ENCODE measurements around the gene GPM6B.

The GPM6B gene

GRCh38 chrX:13816643-13817627 is at the start of gene GPM6B:
TSS of gene GPM6B (minus strand) at chrX:13817093. CDS start at chrX:13816904, 189 bp downstream.
- no peak for DNase-seq

- DNase-seq = no peak
These were observed 47.4 kb upstream of the GPM6B start for GRCh38 chrX:13864264-13864663.

GRCh38 chrX:13863324-13863723 is 46.4 kb upstream of the GPM6B start:
- no peak for DNase-seq

DNA sequence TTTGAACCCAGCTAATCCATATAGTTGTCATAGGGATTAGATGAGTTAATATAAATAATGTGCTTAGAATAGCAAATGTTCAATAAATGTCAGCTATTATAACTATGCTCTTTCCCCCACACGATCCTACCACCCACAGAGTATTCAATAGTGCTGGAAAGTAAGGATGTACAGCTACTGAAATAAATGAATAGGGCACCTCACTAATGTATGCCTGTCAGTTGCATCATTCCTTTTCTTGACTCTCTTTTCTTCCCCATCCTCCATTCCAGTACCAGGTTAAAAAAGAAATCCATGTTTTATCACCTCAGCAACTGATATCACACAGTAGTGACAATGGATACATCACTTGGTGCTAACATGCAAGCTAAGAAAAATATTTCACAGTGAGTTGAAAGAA is 42.8 kb upstream of the GPM6B start:
- no peak for DNase-seq

GRCh38 chrX:13857804-13858203 is 40.9 kb upstream of the GPM6B start:
- no peak for DNase-seq

GRCh38 chrX:13855689-13856450 is 39.0 kb upstream of the GPM6B start:
- DNase-seq = no peak

GRCh38 chrX:13854003-13854402 is 37.1 kb upstream of the GPM6B start:
- no peak for DNase-seq

GRCh38 chrX:13852001-13852695 is 35.3 kb upstream of the GPM6B start:
- DNase-seq = no peak

DNA sequence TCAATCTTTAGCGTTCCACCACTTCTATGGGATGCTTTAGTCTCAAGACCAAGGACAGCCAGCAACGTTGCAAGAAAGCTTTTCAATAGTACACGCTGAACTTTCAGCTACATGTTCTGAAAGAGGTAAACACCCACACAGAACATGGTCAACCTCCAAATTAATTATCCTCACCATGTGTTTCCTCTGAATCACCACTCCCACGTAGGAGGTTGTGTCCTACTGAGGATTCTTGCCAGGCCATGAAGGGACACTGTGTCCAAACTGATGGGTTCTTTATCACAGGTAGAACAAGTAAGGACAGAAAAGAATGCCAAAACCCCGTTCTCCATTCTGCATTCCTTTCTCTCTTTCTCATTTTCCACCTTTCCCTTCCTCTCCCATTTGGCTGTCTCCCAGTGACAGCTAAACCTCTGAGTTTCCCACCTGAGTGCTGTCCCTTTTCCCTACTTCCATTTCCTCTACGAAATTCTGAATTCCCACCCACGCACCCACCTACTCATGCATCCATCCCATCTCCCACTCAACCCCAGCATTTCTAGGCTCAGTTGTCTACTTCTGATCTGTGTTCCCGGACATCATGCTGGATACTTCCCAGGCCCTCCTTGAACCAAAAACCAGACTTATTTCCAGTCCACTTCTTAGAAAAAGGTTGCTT is 29.0 kb upstream of the GPM6B start:
- DNase-seq = no peak

- no peak for DNase-seq
These were observed 26.3 kb upstream of the GPM6B start for GRCh38 chrX:13843150-13843721.

DNA sequence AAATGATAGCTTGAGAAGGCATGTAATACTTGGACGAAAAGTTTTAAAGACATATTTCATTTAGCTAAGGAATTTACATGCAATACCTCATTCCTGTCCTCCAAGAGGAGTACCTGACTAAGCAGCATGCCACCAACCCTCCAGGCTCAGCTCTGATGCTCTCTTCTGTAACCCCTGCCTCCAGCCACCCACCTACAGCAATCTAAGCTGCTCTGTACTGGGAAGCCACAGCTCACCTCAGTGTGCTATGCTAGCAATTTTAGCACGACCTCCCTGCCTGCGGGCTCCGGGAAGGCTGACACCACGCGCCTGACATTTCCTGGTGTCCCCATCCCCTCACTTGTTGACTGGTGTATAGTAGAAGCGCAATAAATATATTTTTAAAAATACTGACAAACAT is 23.2 kb upstream of the GPM6B start:
- no peak for DNase-seq

DNA sequence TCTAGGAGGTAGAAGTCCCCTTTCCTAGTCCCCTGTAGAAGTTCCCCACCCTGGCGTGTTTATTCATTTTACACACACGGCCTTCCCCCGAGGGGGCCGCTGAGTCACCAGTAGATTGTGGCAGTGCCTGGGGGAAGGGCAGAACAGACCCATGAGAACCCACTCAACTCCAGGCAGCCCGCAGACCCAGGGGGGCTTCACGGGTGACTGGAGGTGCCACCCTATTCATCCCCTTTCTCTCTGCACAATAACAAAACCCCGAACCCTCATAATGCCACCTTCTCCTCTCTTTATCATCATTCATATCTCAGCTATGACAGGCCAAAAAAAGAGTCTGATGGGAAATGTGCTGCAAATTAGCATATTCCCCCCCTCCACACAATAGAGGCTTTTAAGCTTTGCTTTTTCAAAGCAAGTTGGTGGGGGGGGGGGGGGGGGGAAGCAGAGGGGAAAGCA is 20.4 kb upstream of the GPM6B start:
- DNase-seq = no peak

DNA sequence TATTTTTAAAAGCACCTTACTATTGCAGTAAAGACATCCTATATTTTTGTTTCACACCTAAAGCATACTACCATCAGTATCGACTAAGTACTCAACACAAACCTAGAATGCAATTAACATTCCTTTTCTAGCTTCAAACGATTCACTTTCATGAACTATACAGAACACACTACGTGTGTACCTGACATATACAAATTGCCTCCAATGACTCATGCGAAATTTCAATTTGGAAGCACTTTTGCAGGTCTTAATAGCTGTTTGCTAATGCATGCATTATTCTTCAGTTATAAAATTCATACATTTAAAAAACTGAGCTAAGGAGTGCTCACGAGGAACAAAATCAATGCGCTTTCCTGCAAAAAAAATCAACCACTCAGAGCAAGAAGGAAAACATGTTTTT is 19.7 kb upstream of the GPM6B start:
- DNase-seq = no peak

- DNase-seq = no peak
These were observed 18.9 kb upstream of the GPM6B start for GRCh38 chrX:13835825-13836224.

DNA sequence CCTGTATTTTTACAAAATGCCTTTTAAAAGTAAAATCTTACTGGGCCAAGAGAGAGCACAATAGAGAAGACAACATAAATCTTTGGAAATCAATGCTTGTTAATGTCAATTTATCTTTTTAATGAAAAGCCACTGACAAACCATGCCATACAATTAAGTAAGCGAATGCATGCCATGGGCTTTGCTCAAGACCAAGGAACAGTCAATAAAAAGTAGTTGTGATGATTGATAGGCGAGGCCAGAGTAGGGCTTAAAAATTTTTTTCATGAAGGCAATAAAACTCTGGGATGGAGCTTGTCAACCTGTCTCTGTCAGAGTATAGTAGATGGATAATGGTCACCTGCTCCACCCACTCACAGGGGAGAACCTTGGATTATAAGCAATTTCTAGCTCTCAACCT is 17.5 kb upstream of the GPM6B start:
- DNase-seq = no peak

DNA sequence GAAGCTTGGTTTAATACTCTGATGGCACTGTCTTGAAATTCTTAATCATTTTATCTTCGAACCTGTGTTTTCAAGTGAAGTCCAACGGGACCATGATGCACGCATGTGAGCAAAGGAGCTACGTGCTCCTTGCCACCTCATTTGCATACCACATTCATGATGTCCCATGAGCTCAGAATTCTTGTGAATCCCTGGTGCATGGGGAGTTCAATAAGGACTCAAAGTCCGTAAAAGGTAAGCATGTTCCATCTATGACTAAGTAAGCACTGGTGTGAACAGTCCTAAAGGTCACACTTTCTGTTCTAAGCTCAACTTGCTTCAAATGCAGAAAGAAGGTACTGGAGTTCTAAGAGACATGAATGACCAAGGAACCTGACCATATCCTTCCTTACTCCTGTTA is 13.1 kb upstream of the GPM6B start:
- no peak for DNase-seq

DNA sequence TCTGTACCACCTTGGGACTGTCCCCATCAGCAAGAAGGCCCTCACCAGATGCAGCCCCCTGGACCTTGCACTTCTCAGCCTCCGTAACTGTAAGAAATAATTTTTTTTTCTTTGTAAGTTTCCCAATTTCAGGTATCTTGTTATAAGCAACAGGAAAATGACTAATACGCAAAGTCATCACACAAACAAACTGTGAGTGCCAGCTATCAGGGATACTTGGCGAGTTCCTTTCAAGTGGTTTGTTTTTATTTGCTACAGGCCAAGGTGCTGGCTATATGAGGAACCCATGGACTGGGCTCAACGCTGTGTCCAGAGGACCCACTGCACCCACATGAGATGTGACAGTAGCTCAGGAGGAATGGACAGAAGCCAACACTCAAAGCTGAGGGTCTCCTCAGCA is 11.5 kb upstream of the GPM6B start:
- no peak for DNase-seq

- no peak for DNase-seq
These were observed 10.6 kb upstream of the GPM6B start for GRCh38 chrX:13827298-13828090.

- no peak for DNase-seq
These were observed 9.9 kb upstream of the GPM6B start for GRCh38 chrX:13826770-13827169.

- no peak for DNase-seq
These were observed 8.4 kb upstream of the GPM6B start for GRCh38 chrX:13825178-13825762.

- no peak for DNase-seq
These were observed 7.9 kb upstream of the GPM6B start for GRCh38 chrX:13824746-13825145.

All from activated CD8-positive, alpha-beta memory T cell treated with anti-CD3 and anti-CD28 coated beads, Interleukin-2, amount 50 U/mL, for 4 hours (primary cell).